Fibroblast of the conjunctiva (primary cell): ENCODE data around the gene SLC29A4.
"Not testable (repeated sequence)": the region's sequence is repeated elsewhere in the genome, so short reads cannot be mapped to it uniquely, and the experiment has no call there.

Experiments
- DNase-seq: peaks from one replicate; pipeline ENCODE4 v3.0.0-alpha.2; 2010; ENCODE audit warnings: low read depth

SLC29A4 gene

GRCh38 chr7:5323800-5324781 is 41.3 kb downstream of the SLC29A4 start:
- DNase-seq, result not testable (repeated sequence)

- no peak for DNase-seq
These were observed 42.2 kb downstream of the SLC29A4 start for GRCh38 chr7:5324961-5325360.

- DNase-seq, result no peak
These were observed 47.5 kb downstream of the SLC29A4 start for GRCh38 chr7:5330288-5330687.

GRCh38 chr7:5332579-5332978 is 49.8 kb downstream of the SLC29A4 start:
- DNase-seq, result no peak

- no peak for DNase-seq
These were observed 50.6 kb downstream of the SLC29A4 start for GRCh38 chr7:5333121-5334045.

GRCh38 chr7:5334671-5335070 is 51.9 kb downstream of the SLC29A4 start:
- DNase-seq, result no peak

- no peak for DNase-seq
These were observed 54.3 kb downstream of the SLC29A4 start for GRCh38 chr7:5337047-5337446.

- DNase-seq, result no peak
These were observed 57.2 kb downstream of the SLC29A4 start for GRCh38 chr7:5339955-5340354.

GRCh38 chr7:5342631-5343030 is 59.9 kb downstream of the SLC29A4 start:
- DNase-seq, result no peak

GRCh38 chr7:5343884-5344283 is 61.1 kb downstream of the SLC29A4 start:
- no peak for DNase-seq

- DNase-seq, result no peak
These were observed 61.6 kb downstream of the SLC29A4 start for GRCh38 chr7:5344342-5344741.

GRCh38 chr7:5345171-5345570 is 62.4 kb downstream of the SLC29A4 start:
- DNase-seq, result no peak

GRCh38 chr7:5345671-5346070 is 62.9 kb downstream of the SLC29A4 start:
- DNase-seq, result no peak

- no peak for DNase-seq
These were observed 65.6 kb downstream of the SLC29A4 start for GRCh38 chr7:5348134-5349004.

- DNase-seq, result no peak
These were observed 66.2 kb downstream of the SLC29A4 start for GRCh38 chr7:5349005-5349380.

GRCh38 chr7:5349437-5350173 is 66.9 kb downstream of the SLC29A4 start:
- DNase-seq, result no peak

- no peak for DNase-seq
These were observed 67.4 kb downstream of the SLC29A4 start for GRCh38 chr7:5350174-5350463.

GRCh38 chr7:5350600-5351385 is 68.0 kb downstream of the SLC29A4 start:
- no peak for DNase-seq

GRCh38 chr7:5351507-5352265 is 68.9 kb downstream of the SLC29A4 start:
- DNase-seq, result no peak
